Glutamatergic neuron (in vitro differentiated cells): Measurements from ENCODE around the gene MBD2. TPM values are rescaled to one million over a fixed set of nuclear protein-coding genes. Genes with fewer than 3 reads are reported as not detected.

Experiments
- DNase-seq: peaks from one replicate; pipeline ENCODE4 v3.0.0; 2022
- H3K27ac Mint-ChIP-seq: one replicate; pipeline ENCODE4 v1.8.0; 2020; ENCODE audit warnings: mild to moderate bottlenecking, mixed read lengths, inconsistent platforms; ENCODE audit not compliant: unreplicated experiment
- H3K27me3 Mint-ChIP-seq: one replicate; pipeline ENCODE4 v1.8.0; 2020; ENCODE audit warnings: mild to moderate bottlenecking, moderate library complexity, mixed read lengths, inconsistent platforms; ENCODE audit not compliant: unreplicated experiment
- H3K36me3 Mint-ChIP-seq: one replicate; pipeline ENCODE4 v1.8.0; 2020; ENCODE audit warnings: mild to moderate bottlenecking, mixed read lengths, inconsistent platforms; ENCODE audit not compliant: unreplicated experiment
- H3K4me1 Mint-ChIP-seq: one replicate; pipeline ENCODE4 v1.8.0; 2020; ENCODE audit warnings: mild to moderate bottlenecking, low read depth, mixed read lengths, inconsistent platforms; ENCODE audit not compliant: unreplicated experiment
- H3K4me3 Mint-ChIP-seq: one replicate; pipeline ENCODE4 v1.8.0; 2020; ENCODE audit warnings: mild to moderate bottlenecking, mixed read lengths, inconsistent platforms; ENCODE audit not compliant: unreplicated experiment
- H3K9me3 Mint-ChIP-seq: one replicate; pipeline ENCODE4 v1.8.0; 2020; ENCODE audit warnings: mild to moderate bottlenecking, moderate library complexity, mixed read lengths, inconsistent platforms; ENCODE audit not compliant: unreplicated experiment
- long read RNA-seq: library from polyadenylated mRNA; unstranded; transcript quantifications from one replicate; pipeline ENCODE4 v2.0.0, GENCODE V29; 2020; ENCODE audit not compliant: unreplicated experiment
- total RNA-seq: library from RNA; stranded (reverse); fragmentation: NEBNext Ultra II Directional; extraction: Animal tissue kit (Norgen Biotek cat#: 25700); gene quantifications from one replicate; pipeline ENCODE4 v1.2.1, GENCODE V29; 2021; ENCODE audit not compliant: unreplicated experiment
- TF ChIP-seq, protein P1 (sequence below): fragments of 200-600 bp; sonication (generic); IDR thresholded peaks from one replicate; pipeline ENCODE4 v1.5.0; 2021; ENCODE audit not compliant: partially characterized antibody, unreplicated experiment

Gene MBD2, protein sequence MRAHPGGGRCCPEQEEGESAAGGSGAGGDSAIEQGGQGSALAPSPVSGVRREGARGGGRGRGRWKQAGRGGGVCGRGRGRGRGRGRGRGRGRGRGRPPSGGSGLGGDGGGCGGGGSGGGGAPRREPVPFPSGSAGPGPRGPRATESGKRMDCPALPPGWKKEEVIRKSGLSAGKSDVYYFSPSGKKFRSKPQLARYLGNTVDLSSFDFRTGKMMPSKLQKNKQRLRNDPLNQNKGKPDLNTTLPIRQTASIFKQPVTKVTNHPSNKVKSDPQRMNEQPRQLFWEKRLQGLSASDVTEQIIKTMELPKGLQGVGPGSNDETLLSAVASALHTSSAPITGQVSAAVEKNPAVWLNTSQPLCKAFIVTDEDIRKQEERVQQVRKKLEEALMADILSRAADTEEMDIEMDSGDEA
- 30.6 TPM for total RNA-seq
- long read RNA-seq, full-length matches to known transcripts, result 1 of 3 reads
- long read RNA-seq, partial matches to known transcripts, result 2 of 3 reads
- long read RNA-seq, other reads (novel, unspliced or antisense), result 0 of 3 reads

DNA sequence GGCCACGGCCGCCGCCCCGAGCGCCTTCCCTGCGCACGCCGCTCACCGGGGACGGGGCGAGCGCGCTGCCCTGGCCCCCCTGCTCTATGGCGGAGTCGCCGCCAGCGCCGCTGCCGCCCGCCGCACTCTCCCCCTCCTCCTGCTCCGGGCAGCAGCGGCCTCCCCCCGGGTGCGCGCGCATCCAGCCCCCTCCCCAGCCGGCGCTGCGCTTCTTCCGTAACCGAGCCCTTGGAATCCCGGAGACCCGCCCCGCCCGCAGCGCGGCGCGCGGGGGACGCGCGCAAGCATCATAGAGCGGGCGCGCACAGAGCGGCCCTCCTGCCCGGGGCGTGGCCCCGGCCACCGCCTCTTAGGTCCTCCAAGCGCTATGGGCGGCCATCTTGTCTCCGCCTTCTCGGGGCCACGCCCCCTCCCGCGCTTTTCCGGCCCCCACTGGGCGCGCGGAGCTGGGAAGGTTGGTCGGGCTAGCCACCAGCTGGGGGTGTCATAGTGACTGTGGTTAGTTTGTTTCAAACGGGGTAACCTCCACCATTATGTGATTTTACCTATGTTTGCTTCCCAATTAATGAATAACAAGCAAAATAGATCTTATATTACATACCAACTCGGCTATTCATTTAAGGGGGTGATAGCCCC lies at the start of gene MBD2:
Gene MBD2, minus strand, starts transcription at position 291 of the 636 bp plus-strand sequence. Its CDS starts 110 bp downstream, at position 181.
- H3K27ac Mint-ChIP-seq, result peak within 1 kb of the TSS; percentile 64
- no peaks in the 10 kb centered on the region for H3K36me3 Mint-ChIP-seq
- peak within 1 kb of the TSS; percentile 95 for H3K4me3 Mint-ChIP-seq
- H3K9me3 Mint-ChIP-seq, result peaks cover 5% of the 10 kb centered on the region
- DNase-seq, result peak; percentile 93
- peaks cover 21% of the 10 kb centered on the region for H3K4me1 Mint-ChIP-seq
- peaks cover 7% of the 10 kb centered on the region for H3K27me3 Mint-ChIP-seq
- TF ChIP-seq, protein P1, sequence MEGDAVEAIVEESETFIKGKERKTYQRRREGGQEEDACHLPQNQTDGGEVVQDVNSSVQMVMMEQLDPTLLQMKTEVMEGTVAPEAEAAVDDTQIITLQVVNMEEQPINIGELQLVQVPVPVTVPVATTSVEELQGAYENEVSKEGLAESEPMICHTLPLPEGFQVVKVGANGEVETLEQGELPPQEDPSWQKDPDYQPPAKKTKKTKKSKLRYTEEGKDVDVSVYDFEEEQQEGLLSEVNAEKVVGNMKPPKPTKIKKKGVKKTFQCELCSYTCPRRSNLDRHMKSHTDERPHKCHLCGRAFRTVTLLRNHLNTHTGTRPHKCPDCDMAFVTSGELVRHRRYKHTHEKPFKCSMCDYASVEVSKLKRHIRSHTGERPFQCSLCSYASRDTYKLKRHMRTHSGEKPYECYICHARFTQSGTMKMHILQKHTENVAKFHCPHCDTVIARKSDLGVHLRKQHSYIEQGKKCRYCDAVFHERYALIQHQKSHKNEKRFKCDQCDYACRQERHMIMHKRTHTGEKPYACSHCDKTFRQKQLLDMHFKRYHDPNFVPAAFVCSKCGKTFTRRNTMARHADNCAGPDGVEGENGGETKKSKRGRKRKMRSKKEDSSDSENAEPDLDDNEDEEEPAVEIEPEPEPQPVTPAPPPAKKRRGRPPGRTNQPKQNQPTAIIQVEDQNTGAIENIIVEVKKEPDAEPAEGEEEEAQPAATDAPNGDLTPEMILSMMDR, result no peak

DNA sequence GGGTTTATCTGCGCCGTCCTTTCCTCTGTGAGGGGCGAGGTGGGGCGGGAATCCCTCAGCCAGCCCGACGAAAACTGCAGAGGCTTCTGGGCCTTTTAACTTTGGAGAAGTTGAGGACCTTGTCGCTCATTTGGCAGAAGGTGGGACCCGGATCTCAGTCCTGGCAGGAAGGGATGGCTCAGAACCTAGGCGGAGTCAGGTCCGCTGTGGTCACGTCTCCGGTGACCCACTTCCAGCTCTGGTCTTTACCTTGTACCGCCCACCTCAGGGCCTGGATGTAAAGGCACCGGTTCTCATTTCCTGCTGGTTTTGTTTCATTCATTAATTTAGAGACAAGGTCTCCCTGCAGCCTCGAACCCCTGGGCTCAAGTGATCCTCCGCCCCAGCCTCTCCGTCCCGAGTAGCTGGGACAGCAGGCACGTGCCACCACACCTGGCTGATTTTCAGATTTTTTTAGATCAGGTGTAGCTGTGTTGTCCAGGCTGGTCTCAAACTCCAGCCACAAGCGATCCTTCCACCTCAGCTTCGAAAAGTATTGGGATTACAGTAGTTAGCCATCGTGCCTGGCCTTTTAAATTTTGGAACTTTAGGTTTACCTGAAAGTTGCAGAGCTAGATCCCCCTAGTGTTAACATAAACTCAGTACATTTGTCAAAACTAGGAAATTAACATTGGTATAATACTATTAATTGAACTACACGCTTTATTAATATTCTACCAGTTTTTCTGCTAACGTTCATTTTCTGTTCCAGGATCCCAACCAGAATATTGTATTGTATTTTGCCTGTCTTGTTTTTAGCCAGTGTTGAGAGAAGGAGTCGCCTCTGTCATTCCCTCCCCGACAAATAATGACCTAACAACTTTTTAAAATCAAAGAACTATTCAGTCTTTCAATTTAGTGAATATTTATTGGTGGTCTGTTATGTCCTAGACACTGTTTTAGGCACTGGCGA lies 45.7 kb upstream of the MBD2 start:
- peaks cover 4% of the 10 kb centered on the region for H3K4me1 Mint-ChIP-seq
- TF ChIP-seq, protein P1, result peak; percentile 43
- H3K36me3 Mint-ChIP-seq, result no peaks in the 10 kb centered on the region
- no peaks in the 10 kb centered on the region for H3K9me3 Mint-ChIP-seq
- no peak for DNase-seq
- H3K27me3 Mint-ChIP-seq, result no peaks in the 10 kb centered on the region
- peak overlapping the region; percentile 70 for H3K27ac Mint-ChIP-seq
- H3K4me3 Mint-ChIP-seq, result peak overlapping the region; percentile 86

DNA sequence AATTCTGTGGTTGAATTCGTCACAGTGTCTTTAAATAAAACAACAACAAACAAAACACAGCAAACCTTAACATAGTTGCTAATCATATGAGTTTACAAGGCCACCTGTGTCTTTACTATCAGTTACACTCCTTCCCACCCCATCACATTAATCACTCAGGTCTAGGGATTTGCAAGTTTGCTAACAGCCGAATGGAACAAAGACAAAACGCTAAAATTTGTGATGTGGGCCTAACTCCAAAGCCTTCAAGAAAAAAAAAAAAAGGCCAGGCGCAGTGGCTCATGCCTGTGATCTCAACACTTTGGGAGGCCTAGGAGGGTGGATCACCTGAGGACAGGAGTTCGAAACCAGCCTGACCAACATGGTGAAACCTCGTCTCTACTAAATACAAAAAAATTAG lies 44.3 kb upstream of the MBD2 start:
- Mint-ChIP-seq H3K4me1 (peaks cover 4% of the 10 kb centered on the region), H3K27me3 (no peaks in the 10 kb centered on the region), H3K36me3 (no peaks in the 10 kb centered on the region), H3K9me3 (no peaks in the 10 kb centered on the region), H3K4me3 (peak overlapping the region; percentile 96), H3K27ac (peak overlapping the region; percentile 94)
- TF ChIP-seq, protein P1, result no peak
- no peak for DNase-seq

DNA sequence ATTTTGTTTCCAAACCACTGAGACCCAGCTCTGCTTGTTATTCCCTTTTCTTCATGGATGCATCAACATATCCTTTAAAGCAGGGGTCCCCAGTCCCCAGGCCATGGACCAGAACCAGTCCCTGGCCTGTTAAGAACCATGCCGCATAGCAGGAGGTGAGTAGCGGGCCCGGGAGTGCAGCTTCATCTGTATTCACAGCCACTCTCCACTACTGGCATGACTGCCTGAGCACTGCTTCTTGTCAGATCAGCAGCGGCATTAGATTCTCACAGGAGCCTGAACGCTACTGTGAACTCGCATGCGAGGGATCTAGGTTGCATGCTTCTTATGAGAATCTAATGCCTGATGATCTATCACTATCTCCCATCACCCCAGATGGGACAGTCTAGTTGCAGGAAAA lies 43.2 kb upstream of the MBD2 start:
- peaks cover 4% of the 10 kb centered on the region for H3K4me1 Mint-ChIP-seq
- H3K4me3 Mint-ChIP-seq, result no peak overlapping the region
- H3K9me3 Mint-ChIP-seq, result no peaks in the 10 kb centered on the region
- DNase-seq, result no peak
- no peaks in the 10 kb centered on the region for H3K36me3 Mint-ChIP-seq
- H3K27me3 Mint-ChIP-seq, result no peaks in the 10 kb centered on the region
- H3K27ac Mint-ChIP-seq, result no peak overlapping the region
- TF ChIP-seq, protein P1, result no peak
